ENCODE measurements around the gene CHRM5.

GRCh38 chr15:34054081-34054707 is 85.9 kb downstream of the CHRM5 start:
- TF ChIP-seq CTCF (conservative IDR thresholded peaks at IDR 0.05) = no peak
- TF ChIP-seq ZFX (IDR thresholded peaks at IDR 0.05) = no peak
